GM21526 (cell line): ENCODE results near the gene PUS10.

Experiments used
- ATAC-seq: cut with Tn5 transposase; IDR thresholded peaks from one replicate; pipeline ENCODE4 v1.9.1; 2021; ENCODE audit warnings: moderate library complexity; ENCODE audit not compliant: unreplicated experiment, low FRiP score

Gene PUS10

DNA sequence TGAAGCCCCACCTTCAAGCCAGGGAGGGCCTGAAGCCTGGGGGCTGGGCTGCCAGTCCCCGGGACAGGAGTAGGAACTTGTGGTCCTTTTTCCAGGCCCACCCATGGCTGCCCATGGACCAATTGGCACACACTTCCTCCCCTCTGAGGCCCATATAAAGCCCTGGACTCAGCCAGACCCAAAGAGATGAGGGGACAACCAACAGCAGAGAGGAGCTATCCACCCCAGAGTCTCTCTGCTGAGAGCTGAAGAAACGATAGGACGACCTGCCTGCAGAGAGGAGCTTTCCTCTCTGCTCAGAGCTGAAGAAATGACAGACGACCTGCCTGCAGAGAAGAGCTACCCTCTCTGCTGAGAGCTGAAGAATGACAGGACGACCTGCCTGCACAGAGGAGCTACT is 44.4 kb downstream of the PUS10 start:
- ATAC-seq: no peak

DNA sequence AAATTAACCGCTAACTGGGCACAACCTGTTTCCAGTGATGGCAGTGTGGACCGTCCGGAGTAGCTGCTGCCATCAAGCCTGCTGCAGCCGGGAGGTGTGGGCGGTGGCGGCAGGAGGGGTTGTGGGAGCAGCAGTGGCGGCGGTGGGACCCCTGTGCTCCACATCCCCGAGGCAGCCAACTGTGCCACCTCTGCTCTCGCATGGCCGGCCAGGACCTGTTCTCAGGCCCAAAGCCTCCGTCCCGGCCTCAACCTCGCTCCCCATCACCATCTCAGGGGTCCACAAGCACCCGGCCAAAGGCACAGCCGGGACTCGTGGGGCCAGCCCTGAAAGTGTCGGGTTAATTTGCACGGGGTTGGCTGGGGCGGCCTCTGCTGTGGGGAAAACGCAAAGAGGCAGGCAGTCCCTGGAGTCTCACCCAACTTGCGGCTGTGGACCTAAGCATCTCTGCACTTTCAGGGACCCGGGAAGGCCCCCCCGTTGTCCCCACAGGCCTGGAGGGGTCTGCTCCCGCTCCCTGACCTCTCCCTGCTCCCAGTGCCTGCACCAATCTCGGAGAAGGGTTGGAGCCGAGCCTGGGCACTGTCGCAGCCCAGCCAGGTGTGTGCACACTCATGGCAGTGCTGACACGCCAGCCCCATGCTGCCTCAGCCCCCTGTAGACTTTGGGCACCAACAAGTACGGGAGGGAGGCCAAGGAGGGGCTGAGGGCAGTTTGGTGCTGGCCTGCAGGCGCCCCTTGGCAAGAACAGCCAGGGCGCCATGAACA is 45.0 kb downstream of the PUS10 start:
- no peak for ATAC-seq

DNA sequence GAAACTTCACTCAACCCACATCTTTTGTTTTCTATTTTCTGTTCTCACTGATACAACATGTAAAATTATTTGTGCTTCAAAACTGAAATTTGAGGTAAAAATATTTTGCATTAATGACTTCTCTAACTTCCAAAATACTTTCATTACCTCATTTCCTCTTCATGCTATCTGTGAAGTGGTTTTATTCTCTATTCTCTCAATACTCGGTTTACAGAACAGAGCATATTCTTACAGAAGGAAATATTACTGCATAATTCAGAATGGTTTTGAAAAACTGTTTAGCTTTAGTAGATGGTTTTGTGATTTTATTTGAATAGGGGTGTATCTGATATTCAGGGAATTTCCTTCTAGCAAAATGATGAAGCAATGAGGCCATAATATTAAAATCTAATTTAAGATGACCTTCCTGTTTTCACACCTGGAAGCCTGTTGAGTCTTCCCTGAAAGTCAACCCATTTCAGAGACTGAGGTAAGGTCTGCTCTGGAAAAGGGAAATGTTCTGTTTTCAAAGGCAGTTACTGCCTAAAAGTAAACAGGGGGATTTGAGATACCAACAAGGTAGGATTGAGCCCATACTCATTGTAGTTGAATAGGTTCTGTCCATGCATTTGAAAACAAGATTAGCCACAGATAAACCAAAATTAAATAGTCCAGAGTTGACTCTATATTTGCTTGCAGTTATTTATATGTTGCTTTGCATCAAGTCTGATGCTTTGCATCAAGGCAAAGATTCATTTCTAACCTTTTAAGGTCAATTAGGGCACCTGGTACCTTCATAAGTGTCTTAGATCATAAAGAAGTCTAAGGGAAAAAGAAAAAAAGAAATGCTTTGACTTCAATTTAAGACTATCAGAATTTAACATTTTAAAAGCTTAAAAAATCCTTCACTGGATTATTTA is 51.3 kb downstream of the PUS10 start:
- ATAC-seq: peak; percentile 60

DNA sequence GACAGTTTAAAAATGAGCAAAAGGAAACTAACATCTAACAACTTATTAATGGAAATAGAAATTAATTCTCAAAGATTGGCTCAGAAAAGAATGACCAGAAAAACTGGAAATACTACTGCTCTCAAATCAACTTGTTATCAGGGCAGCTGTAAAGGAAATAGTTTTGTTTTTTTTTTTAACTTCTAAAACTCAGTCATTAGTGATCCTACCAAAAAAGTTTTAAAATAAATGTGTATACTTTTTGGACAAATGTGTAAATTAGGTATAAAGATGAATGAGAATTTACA is 52.6 kb downstream of the PUS10 start:
- no peak for ATAC-seq

DNA sequence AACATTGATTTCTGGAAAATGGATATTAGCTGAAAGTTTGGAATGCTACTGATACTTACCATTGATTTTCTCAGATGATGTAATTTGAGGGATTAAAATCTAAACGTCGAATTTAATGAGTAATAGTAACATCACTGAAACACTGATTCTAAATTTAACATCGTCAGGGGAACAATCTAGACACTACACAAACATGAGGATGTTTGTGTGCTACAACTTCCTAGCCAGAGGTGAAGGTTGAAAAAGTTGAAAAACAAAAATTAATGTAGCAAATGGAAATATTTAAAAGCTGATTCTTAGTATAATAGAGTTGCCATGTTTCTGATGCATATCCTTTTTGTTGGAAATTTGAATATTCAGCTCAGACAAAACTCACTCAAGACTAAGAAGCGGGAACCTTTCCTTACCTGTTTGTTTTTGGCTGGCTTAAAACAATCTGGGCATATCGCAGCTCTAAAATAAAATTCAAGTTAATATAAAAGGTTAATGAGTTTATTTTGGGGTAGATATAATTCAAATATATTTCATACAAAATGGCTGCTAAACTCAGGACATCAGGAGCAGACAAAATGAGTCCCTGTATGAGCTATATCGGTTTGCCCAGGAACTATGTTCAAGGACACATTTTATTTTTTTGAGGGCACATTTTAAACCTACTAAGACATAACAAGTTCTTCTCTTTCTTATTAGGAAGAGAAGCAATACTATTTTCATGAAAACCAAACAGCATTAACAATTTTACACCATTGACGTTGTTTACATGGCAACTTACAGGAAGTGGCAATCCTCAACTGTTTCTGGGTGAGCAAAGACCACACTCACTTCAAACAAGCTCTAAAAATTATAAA is 53.2 kb downstream of the PUS10 start:
- no peak for ATAC-seq

DNA sequence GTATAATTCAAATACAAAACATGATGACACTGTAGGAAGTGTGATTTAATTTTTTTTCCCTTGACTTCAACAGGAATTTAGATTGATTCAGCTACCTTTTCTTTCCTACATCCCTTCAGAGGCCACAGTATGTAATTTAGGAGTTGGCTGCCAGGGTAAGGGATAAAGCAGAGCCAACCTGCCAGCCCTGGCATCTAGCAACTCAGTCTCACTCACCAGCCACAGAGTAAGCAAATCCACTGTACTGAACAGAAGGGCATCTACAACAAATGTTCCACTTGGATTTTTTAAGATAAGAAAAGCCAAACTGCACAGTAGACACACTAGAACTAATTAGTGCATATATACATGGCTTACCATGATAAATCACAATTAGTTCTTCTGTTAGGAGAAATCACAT is 54.9 kb downstream of the PUS10 start:
- ATAC-seq: no peak

DNA sequence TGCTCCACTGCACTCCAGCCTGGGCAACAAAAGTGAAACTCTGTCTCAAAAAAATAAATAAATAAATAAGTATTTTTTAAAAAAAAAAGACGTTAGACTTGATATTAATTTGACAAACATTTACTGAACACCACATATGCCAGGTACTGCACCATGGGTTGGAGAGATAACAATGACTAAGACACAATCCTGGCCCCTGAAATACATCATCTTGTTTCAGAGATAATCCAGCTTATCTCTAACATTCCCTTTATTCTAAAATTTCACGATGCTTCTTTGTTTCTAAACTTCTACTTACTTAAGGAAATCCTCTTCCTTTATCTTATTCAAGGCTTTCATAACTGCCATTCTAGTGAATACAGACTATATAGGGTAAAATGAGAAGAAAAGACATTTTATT is 55.5 kb downstream of the PUS10 start:
- ATAC-seq: no peak

DNA sequence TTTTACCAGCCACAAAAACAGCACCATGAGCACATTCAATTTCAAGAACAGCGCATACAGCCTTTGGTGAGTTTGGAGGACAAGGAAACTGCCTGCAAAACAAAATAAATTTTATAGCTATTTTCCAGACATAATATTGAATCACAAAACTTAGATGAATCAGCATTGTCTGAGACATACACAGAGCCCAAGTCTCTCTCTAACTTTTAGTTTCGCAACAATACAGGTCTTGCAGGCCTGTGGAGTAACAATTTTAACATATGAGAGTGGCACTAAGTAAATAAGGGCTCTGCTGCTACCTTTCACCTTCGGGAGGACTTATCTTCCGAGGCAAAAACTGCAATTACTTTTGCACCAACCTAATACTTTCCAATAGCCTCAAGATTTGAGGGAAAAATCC is 56.6 kb downstream of the PUS10 start:
- ATAC-seq: no peak

DNA sequence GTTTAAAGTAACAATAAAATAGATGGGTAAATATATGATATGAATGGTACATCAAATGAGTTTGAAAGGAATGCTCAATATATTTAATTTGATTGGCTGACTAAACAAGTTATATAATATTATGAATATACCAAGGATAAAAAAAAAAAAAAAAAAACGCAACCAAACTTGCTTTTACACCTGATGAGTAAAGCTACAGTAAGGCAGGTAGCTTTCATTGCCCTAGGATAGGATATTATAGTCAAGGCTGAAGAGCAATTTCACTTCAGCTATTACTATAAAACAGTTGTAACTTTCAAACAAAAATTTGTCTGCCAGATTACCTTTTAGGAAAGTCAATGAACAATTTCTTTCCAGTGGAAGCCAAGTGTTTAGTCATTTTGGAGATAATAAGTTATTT is 57.3 kb downstream of the PUS10 start:
- no peak for ATAC-seq

DNA sequence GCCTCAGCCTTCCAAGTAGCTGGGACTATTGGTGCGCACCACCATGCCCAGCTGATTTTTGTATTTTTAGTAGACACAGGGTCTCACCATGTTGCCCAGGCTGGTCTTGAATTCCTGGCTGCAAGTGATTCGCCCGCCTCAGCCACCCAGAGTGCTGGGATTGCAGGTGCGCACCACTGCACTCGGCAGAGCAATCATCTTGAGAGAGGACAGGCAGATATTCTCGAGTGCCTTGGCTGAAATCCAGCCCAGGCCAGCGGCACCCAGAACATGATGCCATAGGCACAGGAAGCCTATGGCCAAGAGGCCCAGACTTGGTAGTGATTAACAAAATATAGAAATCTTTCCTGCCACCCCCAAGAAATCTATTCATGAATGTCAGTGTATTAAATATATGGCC is 58.6 kb downstream of the PUS10 start:
- no peak for ATAC-seq

DNA sequence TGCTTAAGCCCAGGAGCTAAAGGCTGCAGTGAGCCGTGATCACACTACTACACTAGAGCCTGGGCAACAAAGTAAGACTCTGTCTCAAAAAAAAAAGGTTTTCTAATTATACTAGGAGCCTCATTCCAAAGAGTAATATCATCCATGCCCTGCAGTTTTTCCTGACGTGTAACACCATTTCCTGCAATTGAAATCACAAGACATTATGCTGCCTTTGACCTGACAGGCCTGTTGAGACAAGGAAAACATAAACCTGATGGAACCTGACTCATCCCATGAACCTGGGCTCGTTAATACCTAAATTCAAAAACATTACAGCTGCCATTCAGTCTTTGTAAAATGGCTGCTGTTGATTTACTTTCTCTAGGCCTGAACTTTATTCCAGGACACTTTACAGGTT is 59.3 kb downstream of the PUS10 start:
- no peak for ATAC-seq

DNA sequence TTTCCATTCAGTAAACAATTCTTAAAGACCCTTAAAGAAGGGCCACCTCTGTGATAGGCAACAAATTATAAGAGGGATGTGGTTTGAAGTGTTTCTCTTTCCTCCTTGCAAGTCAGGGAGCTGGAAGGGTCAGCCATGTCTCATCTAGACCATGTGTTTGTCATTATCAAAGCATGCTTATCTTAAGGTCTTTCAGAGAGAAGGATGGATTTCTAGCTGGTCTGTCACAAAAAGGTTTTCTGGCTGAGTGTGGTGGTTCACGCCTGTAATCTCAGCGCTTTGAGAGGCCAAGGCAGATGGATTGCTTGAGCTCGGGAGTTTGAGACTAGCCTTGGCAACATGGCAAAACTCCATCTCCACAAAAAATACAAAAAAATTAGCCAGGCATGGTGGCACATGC is 59.7 kb downstream of the PUS10 start:
- no peak for ATAC-seq

DNA sequence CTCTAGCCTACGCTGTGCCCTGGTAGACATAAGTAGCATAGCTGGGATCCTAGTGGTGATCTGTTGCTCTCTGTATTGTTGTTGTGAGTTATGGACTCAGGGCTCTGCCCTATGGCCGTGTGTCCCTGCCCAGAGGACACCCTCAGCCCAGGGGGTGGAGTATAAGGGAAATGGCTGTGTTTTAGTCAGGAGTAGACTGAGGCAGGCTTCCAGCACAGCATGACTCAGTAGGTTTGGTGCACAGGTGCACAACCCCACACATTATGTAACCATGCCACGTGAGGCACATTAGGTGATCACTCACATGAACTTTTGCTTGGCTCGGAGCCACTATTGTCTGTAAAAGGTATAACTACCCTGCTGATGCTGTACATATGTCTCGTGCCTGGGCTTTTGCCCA is 60.4 kb downstream of the PUS10 start:
- ATAC-seq: no peak

DNA sequence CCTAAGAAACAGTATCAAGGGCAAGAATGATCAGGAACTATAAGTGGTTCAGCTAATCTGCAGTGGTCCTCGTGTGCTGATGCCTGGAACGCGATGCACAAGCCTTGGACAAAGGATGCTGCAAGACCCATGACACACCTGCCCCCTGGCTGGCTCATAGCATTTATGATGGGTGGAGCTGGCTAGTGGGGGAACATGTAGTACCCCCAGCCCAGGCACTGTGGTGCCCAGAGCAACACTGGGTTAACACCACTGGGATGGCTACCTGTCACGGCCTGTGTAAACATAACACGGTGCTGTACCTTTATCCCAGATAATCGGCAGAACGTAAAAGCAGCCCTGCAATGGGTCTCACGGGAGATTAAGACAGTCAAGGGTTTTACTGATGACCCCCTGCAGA is 60.8 kb downstream of the PUS10 start:
- no peak for ATAC-seq

DNA sequence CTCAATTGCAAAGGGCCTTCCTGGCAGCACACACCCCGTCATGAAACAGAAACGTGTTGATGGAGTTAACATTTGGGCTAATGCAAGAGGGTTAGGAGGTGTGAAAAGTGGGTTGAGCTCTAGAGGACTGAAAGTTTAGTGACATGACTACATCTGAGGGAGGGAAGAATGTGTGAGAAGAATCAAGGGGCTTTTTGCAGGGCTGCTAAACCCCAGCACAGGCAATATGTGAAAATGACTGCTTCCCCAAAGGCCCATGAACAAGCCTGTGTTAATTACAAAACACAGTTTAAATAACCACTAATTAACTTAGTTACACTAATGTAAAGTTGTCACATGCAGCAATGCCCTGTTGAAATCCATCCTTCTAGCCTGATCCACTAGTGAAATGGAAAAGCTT is 63.9 kb downstream of the PUS10 start:
- no peak for ATAC-seq

DNA sequence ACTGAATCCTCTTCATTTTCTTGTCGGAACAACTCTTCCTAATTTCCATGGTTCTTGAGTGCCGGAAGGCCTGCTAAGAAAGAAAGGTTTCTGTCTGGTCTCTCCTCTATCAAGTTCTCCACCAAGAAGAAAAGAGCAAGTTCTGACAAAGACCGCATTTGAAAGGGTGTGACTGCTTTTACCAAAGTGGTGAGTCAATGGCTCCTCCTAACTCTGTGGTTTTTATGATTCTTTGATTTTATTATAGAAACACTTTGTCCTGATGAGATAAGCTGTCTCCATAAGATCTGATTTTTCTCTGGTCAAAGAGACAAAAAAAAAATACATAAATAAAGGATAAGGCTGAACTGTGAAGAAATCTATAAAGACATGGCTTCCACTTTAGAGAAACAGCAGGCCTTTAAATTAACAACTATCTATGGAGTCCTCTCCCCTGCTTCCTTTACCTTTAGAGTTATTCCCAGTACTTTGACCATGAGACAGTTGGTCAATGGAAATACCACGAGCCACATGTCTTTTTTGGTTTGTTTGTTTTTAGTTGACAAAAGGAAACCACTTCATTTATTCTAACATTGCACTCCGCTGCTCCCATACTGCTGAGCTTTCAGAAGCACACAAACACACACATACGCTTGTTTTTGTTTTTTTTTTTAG is 69.0 kb downstream of the PUS10 start:
- no peak for ATAC-seq

DNA sequence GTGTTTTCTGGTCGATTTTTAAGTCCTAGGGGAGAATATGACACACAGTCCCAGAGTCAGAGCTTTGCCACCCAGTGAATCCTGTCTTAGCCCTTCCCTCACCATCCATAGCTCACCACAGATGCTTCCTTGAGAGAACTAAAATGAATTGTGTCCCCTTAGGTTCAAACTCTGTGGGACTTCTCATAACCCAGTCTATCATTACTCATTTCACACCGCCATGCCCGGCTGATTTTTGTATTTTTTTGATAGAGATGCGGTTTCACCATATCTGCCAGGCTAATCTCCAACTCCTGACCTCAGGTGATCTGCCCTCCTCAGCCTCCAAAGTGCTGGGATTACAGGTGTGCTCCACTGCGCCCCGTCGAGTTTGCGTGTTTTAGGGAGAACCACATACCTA is 69.9 kb downstream of the PUS10 start:
- no peak for ATAC-seq

DNA sequence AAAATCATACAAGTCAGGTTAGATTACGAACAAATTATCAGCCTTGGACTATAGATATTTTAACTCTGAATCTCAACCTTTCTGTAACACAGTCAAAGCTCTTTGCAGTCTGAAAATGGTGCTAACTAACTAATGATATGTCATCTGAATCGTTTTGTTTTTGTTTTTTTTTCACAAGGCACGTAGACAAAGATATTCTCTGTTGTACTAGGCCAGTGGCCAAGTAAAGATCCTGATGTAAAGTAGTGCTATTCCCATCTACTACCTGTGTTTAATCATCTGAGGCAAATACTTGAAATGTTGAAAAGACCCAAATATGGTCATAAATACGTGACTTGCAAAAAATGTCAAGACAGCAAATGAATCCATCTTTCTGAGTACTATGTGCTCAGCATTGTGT is 71.0 kb downstream of the PUS10 start:
- ATAC-seq: no peak

DNA sequence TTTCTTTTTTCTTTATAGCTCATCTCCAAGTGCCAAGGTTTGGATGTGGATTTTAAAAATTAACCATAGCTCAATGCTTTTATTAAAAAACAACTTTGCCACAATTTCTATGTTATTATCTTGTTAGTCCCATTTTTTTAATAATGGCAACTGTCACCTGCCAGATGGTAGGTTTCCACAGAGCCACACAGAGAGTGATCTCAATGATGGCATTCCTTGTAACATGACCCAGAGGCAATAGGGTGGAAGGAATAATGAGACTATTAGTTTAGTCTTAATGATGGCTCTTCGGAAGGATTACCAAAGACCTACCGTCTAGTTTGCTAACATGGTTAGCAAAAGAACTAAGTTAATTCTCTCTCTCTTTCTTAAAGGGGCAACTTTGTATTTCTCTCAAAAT is 72.7 kb downstream of the PUS10 start:
- ATAC-seq: no peak

DNA sequence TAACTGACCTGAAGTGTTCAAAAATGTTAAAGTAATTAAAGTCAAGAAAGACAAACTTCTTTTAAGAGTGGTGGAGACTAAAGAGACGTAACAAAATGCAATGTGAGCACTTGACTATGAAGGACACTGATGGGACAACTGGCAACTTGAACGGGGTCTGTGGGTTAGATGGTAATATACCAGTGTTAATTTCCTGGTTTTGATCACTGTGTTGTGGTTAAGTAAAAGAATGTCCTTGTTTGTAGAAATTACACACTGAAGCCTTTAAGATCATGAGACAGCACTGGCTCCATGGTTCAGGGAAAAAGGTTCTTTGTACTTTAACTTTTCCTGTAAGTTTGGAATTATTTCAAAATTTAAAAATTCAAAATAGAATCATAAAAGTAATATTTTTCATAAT is 78.4 kb downstream of the PUS10 start:
- ATAC-seq: no peak

DNA sequence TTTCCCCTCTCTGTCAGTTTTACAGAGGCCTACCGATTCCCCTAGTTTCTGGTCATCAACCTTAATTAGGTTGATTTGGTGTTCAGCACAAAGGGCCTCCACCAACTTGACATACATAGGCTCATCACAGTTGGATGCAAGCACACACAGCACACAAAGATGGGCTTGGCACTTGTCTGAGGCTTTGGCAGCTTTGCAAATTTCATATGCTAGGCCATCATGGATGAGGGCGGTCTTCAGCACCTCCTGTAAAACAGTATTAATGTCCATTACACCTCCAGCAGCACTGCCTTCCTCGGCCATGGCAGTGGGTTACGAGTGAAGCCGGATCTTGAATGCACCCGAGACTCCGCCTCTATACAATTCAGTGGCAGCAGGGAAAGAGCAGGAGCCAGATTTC is 79.8 kb downstream of the PUS10 start:
- no peak for ATAC-seq
